Colonic mucosa (tissue), 4 donors: Measurements from ENCODE around the gene RSPH3. TPM values are rescaled to one million over a fixed set of nuclear protein-coding genes. Genes with fewer than 3 reads are reported as not detected.
"Not testable (repeated sequence)": the region's sequence is repeated elsewhere in the genome, so short reads cannot be mapped to it uniquely, and the experiment has no call there.

ENCODE experiments used
- DNase-seq: peaks from one replicate; pipeline ENCODE4 v3.0.0-alpha.2; 2020
- H3K27ac ChIP-seq: fragments of 200-600 bp; one replicate; pipeline ENCODE4 v1.8.0; 2021
- H3K27me3 ChIP-seq: fragments of 200-600 bp; one replicate; pipeline ENCODE4 v1.8.0; 2021
- H3K36me3 ChIP-seq: fragments of 200-600 bp; one replicate; pipeline ENCODE4 v1.8.0; 2021
- H3K4me1 ChIP-seq: fragments of 200-600 bp; one replicate; pipeline ENCODE4 v1.8.0; 2021; ENCODE audit warnings: mild to moderate bottlenecking
- H3K4me3 ChIP-seq: fragments of 200-600 bp; one replicate; pipeline ENCODE4 v1.8.0; 2021
- H3K9ac ChIP-seq, 2 donors: one replicate each; pipeline ENCODE4 v1.7.0; 2013; ENCODE audit warnings: control low read depth in 2 of 2, low read depth in 2 of 2, low read length in 2 of 2
- H3K9me3 ChIP-seq: fragments of 200-600 bp; one replicate; pipeline ENCODE4 v1.8.0; 2021
- intact Hi-C: fragments of 100-400 bp; cut with DNase I; formaldehyde crosslinking; loops from one replicate; pipeline ENCODE4 v1.14.1; 2022
- total RNA-seq, 2 donors: library from RNA; stranded (reverse); fragmentation: NEBNext Ultra II Directional in 1 of 2; extraction: Animal tissue kit (Norgen Biotek cat#: 25700) in 1 of 2; gene quantifications; one replicate each; pipeline ENCODE4 v1.2.1, GENCODE V29; 2021
- TF ChIP-seq, protein P1 (sequence below): fragments of 200-600 bp; IDR thresholded peaks from one replicate; pipeline ENCODE4 v1.8.0; 2022; ENCODE audit warnings: antibody characterized with exemption, mild to moderate bottlenecking
- donor health status: healthy.
- donor health status: DM: no; HTN: no; CAD: no.
- donor health status: DM: no; HTN: no; CAD: no.

Gene RSPH3
- total RNA-seq, 2 donors from 2014 or later = 17.5 to 19.8 TPM

DNA sequence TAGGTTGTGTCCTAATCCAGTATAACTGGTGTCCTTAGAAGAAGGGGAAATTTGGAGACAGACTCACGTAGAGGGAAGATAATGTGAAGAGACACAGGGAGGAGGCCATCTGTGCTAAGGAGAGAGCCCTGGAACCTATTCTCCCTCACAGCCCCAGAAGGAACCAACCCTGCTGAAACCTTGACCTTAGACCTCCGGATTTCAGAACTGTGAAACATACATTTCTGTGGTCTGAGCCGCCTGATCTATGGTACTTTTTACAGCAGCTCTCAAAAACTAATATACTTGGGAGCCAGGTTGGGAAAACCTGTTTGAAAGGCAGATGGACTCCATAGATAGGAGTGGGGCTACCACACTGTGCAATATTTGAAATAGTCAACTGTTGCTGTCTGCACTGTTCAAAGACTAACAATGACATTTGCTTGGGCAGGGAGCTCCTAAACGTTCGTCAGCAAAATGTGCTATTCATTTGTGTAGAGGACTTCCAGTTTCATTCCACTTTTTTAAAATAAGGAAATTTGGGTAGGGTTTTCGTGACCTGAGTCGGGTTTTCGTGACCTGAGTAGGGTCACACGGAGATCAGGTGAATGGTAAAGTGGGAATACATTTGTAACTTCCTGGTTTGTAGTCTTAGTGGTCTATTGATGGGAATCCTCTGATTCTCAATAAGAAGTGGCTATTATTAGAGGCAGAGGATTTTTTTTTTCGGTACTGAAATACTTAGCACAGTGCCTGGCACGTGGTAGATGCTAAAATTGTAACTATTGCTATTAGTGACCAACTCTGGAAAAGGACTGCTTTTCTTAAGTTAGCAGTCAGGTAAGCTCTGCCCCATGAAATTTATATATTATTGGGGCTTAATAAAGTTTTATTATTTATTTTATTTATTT lies 33.4 kb upstream of the RSPH3 start:
- no peaks in the 10 kb centered on the region for H3K9me3 ChIP-seq
- no peak overlapping the region for H3K9ac ChIP-seq
- DNase-seq = peak; percentile 7
- H3K27ac ChIP-seq = no peak overlapping the region
- no peak overlapping the region for H3K4me3 ChIP-seq
- H3K4me1 ChIP-seq = no peaks in the 10 kb centered on the region
- no peaks in the 10 kb centered on the region for H3K36me3 ChIP-seq
- TF ChIP-seq, protein P1, sequence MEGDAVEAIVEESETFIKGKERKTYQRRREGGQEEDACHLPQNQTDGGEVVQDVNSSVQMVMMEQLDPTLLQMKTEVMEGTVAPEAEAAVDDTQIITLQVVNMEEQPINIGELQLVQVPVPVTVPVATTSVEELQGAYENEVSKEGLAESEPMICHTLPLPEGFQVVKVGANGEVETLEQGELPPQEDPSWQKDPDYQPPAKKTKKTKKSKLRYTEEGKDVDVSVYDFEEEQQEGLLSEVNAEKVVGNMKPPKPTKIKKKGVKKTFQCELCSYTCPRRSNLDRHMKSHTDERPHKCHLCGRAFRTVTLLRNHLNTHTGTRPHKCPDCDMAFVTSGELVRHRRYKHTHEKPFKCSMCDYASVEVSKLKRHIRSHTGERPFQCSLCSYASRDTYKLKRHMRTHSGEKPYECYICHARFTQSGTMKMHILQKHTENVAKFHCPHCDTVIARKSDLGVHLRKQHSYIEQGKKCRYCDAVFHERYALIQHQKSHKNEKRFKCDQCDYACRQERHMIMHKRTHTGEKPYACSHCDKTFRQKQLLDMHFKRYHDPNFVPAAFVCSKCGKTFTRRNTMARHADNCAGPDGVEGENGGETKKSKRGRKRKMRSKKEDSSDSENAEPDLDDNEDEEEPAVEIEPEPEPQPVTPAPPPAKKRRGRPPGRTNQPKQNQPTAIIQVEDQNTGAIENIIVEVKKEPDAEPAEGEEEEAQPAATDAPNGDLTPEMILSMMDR = no peak
- no peaks in the 10 kb centered on the region for H3K27me3 ChIP-seq
- intact Hi-C loops = no loop called here

DNA sequence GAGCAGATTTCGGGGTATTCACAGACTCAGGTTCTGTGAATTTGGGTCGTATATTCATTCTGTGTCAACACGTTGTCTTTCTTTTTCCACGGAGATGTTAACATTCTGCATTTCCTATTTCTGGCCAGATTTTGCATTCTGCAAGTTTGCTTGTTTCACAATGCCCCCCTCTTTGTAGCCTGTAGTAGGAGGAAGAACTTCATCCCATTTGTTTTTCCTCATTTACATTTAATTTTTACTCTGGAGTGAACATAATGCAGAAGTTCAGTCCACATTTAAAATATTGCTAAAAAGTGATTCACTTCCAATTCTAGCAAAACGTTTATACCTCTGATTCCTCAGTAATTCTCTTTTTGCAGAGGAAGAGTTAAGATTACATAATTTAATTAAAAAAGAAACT lies 31.8 kb upstream of the RSPH3 start:
- Histone ChIP-seq H3K9ac (no peak overlapping the region), H3K4me3 (no peak overlapping the region), H3K27ac (peak overlapping the region; percentile 1), H3K4me1 (no peaks in the 10 kb centered on the region), H3K36me3 (no peaks in the 10 kb centered on the region), H3K27me3 (no peaks in the 10 kb centered on the region), H3K9me3 (no peaks in the 10 kb centered on the region)
- intact Hi-C loops = no loop called here
- TF ChIP-seq, protein P1 = no peak
- DNase-seq = no peak

DNA sequence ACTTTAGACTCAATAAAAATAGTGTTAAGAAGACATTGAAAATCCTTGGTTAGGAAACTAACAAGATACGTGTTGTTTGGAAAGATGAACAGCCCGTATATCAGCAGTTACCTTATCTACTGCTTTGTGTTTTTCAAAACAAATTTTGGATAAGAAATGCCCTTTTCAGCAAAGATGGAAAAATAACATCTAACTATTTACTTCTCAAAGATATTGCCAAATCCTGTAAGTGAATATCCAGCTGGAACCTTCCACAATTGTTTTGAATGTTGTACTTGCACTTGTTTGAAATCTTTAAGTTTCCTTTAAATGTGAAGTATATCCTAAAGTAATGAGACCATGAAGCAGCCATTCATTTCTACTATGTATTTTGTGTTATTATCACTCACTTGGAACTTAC lies 30.2 kb upstream of the RSPH3 start:
- Histone ChIP-seq H3K36me3 (no peaks in the 10 kb centered on the region), H3K9ac (no peak overlapping the region), H3K27me3 (no peaks in the 10 kb centered on the region), H3K27ac (no peak overlapping the region), H3K4me3 (no peak overlapping the region), H3K9me3 (no peaks in the 10 kb centered on the region), H3K4me1 (no peaks in the 10 kb centered on the region)
- TF ChIP-seq, protein P1 = no peak
- intact Hi-C loops = no loop called here
- DNase-seq = no peak

DNA sequence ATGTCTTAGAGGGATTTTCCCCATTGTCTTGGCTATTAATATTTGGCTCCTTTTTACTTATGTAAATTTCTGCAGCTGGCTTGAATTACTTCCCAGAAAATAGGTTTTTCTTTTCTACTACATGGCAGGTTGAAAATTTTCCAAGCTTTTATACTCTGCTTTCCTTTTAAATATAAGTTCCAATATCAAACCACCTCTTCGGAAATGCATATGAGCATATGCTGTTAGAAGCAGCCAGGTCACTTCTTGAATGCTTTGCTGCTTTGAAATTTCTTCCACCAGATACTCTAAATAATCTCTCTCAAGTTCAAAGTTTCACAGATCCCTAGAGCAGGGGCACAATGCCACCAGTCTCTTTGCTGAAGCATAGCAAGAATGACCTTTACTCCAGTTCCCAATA lies 25.2 kb upstream of the RSPH3 start:
- H3K9ac ChIP-seq, H3K27ac ChIP-seq, intact Hi-C loops, H3K36me3 ChIP-seq, H3K4me1 ChIP-seq, H3K27me3 ChIP-seq, H3K4me3 ChIP-seq, H3K9me3 ChIP-seq, DNase-seq: not testable (repeated sequence)

DNA sequence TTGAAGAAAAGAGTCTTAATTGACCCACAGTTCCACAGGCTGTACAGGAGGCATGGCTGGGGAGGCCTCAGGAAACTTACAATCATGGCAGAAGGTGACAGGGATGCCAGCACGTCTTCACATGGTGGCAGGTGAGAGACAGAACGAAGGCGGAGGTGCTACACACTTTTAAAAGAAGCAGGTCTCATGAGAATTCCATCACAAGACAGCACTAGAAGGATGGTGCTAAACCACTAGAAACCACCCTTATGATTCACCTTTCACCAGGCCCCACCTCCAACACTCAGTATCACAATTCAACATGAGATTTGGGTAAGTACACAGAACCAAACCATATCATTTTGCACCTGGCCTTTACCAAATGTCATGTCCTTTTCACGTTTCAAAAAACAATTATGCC lies 23.9 kb upstream of the RSPH3 start:
- Histone ChIP-seq H3K4me1 (no peaks in the 10 kb centered on the region), H3K9ac (no peak overlapping the region), H3K27me3 (no peaks in the 10 kb centered on the region), H3K27ac (no peak overlapping the region), H3K9me3 (no peaks in the 10 kb centered on the region), H3K36me3 (no peaks in the 10 kb centered on the region), H3K4me3 (no peak overlapping the region)
- intact Hi-C loops = no loop called here
- TF ChIP-seq, protein P1 = no peak
- DNase-seq = no peak

DNA sequence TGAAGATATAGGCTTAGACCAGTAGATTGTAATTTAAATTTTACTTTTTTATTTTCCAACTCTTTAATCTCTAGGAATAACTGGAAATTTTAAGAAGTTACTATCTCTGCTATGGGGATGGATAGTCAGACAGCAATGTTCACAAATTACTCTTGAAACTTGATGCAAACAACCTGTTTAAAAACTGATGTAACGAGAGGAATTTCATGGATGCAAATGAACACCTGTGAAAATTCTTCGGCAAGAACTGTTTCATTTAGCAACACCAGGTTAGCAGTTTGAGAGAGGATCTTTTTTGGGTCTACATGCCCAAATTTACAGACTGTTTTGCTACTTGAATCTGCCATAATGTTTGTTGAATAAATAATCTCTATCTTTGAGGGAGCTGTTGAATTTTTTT lies 20.0 kb upstream of the RSPH3 start:
- no peak for DNase-seq
- H3K36me3 ChIP-seq = no peaks in the 10 kb centered on the region
- intact Hi-C loops = no loop called here
- H3K4me1 ChIP-seq = no peaks in the 10 kb centered on the region
- no peaks in the 10 kb centered on the region for H3K9me3 ChIP-seq
- no peak overlapping the region for H3K9ac ChIP-seq
- no peaks in the 10 kb centered on the region for H3K27me3 ChIP-seq
- no peak overlapping the region for H3K27ac ChIP-seq
- TF ChIP-seq, protein P1 = no peak
- H3K4me3 ChIP-seq = no peak overlapping the region
